Hematopoietic multipotent progenitor cell treated with erythropoietin and hydrocortisone succinate and interleukin-3 and kit ligand, for 17 days (in vitro differentiated cells): Measurements from ENCODE around the gene CIB2.
A peak's percentile ranks its signal among the peaks of the same experiment; 100 is the strongest.

Source experiments
- DNase-seq: peaks from one replicate; pipeline ENCODE4 v3.0.0-alpha.2; 2015; ENCODE audit warnings: low spot score

Gene CIB2

GRCh38 chr15:78065973-78066946, 65.0 kb downstream of the CIB2 start:
- no peak for DNase-seq

GRCh38 chr15:78065284-78065872, 65.9 kb downstream of the CIB2 start:
- DNase-seq: no peak

DNA sequence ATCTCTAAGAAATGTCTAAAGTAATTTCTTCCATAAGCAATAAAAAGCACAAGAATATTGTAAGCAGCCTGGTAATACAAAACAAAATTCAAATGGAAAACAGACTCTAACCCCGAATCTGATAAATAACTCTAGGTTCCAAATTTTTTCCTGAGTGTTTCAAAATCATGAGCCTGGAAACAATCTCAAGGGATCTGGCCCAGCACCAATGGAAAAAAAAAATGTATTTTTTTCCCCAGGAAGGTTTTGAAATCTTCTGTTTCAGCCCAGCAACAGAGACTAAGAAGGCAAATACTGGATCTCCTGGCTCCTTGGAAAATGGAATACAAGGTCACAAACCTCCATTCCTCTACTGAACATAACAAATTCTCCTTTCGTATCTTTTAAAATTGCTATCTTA, 66.7 kb downstream of the CIB2 start:
- DNase-seq: no peak

GRCh38 chr15:78063970-78064385, 67.3 kb downstream of the CIB2 start:
- DNase-seq: no peak

- no peak for DNase-seq
These were observed 68.0 kb downstream of the CIB2 start for GRCh38 chr15:78063217-78063616.

GRCh38 chr15:78061963-78062427, 69.2 kb downstream of the CIB2 start:
- DNase-seq: peak; percentile 22

DNA sequence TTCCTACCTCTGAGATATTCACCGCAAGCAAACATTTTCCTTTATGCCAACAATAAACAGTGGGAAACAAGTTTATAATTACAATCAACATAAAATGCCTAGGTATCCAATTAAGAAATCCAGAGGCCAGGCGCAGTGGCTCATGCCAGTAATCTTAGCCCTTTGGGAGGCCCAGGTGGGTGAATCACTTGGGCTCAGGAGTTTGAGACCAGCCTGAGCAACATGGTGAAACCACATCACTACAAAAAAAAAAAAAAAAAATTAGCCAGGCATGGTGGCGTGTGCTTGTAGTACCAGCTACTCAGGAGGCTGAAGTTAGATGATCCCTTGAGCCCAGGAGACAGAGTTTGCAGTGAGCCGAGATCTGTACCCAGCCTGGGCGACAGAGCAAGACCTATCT, 71.0 kb downstream of the CIB2 start:
- DNase-seq: no peak

- no peak for DNase-seq
These were observed 72.0 kb downstream of the CIB2 start for GRCh38 chr15:78059110-78059839.

GRCh38 chr15:78058401-78058935, 72.8 kb downstream of the CIB2 start:
- no peak for DNase-seq

DNA sequence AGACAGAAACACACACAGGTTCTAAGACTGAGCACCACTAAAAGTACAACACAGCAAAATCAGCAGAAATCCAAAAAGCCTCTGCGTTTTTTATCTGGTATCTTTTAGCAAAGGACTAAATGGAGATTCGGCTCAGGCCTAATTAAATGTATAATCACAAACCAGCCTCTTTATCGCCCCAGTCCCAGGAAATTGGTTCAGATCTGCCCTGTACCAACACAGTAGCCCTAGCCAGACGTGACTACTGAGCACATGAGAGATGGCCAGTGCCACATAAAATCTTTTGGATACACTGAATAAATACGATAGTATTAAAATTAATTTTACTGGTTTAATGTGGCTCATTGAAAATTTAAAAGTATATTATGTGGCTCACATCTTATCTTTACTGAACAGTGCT, 73.4 kb downstream of the CIB2 start:
- no peak for DNase-seq

GRCh38 chr15:78056714-78057269, 74.5 kb downstream of the CIB2 start:
- no peak for DNase-seq

GRCh38 chr15:78055919-78056713, 75.1 kb downstream of the CIB2 start:
- no peak for DNase-seq

DNA sequence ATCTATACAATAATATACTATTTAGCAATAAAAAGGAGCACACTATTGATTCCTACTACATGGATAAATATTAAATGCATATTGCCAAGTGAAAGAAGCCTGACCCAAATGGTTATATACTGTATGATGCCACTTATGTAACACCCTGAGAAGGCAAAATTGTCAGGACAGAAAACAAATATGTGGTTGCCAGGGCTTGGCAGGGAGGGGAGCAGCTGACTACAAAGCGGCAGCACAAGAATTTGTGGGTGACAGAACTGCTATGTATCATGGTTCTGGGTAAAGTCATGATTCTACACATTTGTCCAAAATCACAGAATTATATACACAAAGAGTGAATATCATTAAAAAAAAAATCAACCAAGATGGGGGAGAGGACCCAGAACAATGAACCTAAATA, 76.3 kb downstream of the CIB2 start:
- no peak for DNase-seq
